Activated CD4-positive, alpha-beta T cell treated with anti-CD3 and anti-CD28 coated beads for 4 hours (primary cell): Measurements from ENCODE around the gene MUC5B.
"Not testable (repeated sequence)": the region's sequence is repeated elsewhere in the genome, so short reads cannot be mapped to it uniquely, and the experiment has no call there.

Experiments used
- DNase-seq, 2 donors: peaks; one replicate each; pipeline ENCODE4 v3.0.0-alpha.2; 2020

MUC5B gene

DNA sequence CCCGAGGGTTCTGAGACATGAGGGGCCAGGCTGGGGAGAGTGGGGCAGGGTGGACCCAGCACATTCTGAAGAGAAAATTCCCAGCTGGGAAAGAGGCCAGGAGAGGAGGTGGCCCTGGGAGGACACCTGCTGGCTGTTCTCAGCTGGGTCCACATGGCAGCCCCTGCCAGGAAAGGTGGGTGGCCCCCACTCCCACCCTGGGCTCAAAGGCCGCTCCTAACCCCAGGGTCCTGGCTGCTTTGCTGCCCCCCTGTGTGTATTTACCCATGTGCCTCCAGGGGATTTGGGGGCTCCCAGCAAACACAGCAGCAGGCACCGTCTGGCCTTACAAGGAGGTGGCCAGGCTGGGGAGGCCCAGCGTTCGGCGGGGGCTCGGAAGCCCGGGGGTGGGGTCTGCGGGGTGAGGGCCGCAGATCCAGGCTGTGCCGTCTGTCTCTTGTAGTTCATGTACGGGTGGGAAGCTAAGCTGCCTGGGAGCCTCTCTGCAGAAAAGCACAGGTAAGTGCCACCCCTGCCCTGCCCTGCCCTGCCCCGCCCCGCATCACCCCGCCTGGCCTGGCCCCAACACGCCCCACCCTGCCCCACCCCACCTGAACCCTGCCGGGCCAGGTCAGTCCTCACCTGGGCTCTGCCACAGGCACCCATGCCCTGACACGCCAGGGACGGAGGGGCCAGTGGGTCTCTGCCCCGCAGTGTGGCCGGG lies 10.6 kb downstream of the MUC5B start:
- DNase-seq, result no peak

DNA sequence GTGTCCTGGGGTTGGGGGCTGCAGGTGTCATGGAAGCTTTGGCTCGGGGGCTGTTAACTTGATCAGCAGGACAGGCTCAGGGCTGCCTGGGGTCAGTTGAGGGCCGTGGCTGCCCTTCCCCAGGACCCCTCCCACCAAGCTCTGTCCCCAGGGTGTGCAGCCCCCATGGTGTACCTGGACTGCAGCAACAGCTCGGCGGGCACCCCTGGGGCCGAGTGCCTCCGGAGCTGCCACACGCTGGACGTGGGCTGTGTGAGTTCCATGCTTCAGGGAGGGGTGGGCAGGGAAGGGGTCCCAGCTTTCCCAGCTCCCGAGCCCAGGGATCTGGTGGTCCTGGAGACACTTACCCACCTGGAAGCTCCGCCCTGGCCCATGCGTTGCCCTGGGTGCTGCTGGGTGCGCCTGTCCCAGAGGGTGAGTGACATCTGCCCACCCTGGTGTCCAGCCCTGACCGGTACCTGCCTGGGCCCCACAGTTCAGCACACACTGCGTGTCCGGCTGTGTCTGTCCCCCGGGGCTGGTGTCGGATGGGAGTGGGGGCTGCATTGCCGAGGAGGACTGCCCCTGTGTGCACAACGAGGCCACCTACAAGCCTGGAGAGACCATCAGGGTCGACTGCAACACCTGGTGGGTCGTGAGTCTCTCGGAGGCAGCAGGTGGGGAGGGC lies 11.3 kb downstream of the MUC5B start:
- DNase-seq, result no peak

DNA sequence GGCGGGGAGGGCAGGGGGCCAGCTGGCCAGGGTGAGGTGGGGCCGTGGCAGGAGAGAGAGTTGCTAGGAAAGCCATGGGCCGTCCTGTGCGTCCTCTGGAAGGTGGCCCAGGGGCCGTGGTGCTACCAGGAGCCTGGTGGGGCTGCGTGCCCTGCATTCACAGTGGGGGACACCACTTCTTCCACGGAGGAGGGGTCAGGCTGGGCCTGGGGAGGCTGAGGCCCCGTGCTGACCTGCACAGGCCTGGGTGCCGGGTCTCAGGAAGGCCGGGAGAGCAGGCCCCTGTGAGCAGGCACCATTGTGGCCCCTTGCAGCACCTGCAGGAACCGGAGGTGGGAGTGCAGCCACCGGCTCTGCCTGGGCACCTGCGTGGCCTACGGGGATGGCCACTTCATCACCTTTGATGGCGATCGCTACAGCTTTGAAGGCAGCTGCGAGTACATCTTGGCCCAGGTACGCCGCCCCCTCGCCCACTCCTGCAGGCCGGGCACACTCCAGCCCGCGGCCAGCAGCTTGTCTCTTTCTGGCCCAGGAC lies 12.0 kb downstream of the MUC5B start:
- DNase-seq, result no peak

DNA sequence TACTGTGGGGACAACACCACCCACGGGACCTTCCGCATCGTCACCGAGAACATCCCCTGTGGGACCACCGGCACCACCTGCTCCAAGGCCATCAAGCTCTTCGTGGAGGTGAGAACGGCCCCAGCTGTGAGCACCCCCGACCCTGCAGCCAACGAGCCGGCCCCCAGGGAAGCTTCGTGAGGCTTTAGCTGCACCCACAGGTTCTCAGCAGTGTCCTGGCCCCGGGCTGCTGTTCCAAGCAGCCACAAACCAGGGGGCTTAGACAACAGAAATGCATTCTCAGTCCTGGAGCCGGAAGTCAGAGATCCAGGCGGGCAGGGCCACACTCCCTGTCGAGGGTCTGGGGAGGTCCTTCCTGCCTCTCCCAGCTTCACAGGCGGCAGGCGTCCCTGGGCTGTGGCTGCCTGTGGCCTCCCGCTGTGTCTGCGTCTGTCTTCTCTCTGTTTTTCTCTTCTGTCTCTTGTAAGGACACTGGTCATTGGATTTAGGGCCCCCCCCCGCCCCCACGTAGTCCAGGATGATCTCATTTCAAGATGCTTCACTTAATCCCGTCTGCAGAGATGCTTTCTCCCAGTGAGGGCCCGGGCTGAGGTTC lies 12.5 kb downstream of the MUC5B start:
- no peak for DNase-seq

DNA sequence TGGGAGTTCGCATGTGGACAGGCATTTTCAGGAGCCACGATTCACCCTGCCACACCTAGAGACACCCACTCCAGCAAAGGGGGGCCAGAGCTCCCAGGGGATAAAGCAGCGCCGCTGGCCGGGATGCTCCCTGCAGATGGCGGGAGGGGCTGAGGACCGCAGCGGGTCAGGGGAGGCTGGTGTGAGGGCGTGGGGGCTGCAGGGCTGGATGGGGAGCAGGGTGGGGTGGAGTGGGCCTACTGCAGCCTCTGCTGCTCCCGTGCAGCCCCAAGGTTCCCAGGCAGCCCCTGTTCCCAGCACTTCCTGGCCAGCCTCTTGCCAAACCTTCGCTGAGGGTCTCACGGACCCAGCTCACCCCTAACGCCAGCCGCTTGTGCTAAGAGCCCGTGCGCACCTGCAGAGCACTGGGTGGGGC lies 13.0 kb downstream of the MUC5B start:
- DNase-seq, result no peak

DNA sequence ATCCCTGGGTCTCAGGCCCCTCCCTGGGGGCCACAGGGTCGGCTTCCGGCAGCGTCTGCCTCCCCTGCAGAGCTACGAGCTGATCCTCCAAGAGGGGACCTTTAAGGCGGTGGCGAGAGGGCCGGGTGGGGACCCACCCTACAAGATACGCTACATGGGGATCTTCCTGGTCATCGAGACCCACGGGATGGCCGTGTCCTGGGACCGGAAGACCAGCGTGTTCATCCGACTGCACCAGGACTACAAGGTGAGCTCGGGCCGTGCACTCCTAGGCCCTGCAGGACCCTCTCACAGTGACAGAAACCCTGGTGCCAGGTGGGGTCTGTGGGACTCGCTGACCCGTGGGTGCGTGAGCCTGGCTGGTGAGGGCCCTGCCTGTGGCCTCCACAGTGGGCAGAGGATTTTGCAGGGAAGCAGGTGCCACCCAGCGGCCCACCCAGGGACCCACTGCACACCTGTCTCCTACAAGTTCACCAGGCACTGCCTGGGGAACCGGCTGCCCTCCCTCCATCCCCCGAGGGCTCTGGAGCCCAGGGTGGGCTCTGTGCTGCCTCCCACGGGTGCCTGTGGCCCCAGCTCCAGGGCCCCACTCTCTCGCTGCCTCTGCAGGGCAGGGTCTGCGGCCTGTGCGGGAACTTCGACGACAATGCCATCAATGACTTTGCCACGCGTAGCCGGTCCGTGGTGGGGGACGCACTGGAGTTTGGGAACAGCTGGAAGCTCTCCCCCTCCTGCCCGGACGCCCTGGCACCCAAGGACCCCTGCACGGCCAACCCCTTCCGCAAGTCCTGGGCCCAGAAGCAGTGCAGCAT lies 13.7 kb downstream of the MUC5B start:
- no peak for DNase-seq

DNA sequence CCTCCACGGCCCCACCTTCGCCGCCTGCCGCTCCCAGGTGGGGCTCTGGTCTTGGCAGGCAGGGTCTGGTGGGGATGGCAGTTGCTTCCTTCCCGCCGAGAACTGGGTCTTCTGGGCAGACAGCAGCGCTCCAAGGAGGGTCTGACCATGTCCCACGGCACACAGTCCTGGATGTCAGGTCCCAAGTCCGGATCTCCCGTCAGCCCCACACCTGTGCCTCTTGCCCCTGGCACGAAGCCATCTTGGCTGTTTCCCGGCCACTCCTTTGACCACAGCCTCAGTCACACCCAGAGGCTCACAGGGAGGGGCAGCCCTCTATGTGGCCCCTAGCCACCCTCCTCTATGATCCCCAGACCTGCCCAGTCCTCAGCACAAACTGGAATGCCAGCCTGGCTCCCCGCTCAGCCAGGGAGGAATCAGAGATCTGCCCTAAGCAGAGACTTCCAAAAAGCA lies 14.3 kb downstream of the MUC5B start:
- DNase-seq, result no peak

DNA sequence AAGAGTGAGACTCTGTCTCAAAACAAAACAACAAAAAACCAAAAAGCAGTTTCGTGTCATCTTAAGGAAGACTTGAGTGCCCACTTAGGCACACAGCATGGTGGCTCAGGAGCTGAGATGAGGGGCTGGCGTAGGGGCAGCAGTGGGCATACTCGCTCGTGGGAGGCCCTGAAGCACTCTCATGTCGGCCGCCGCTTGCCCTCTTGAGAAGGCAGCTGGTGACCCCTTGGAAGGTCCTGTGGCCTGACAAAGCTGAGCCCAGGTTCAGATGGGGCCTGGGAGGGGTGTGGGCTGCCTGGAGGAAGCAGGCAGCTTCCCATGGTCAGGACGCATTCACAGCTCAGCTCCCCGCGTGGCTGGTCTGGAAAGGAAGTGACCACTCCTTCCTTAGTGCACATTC lies 15.0 kb downstream of the MUC5B start:
- DNase-seq, result no peak

DNA sequence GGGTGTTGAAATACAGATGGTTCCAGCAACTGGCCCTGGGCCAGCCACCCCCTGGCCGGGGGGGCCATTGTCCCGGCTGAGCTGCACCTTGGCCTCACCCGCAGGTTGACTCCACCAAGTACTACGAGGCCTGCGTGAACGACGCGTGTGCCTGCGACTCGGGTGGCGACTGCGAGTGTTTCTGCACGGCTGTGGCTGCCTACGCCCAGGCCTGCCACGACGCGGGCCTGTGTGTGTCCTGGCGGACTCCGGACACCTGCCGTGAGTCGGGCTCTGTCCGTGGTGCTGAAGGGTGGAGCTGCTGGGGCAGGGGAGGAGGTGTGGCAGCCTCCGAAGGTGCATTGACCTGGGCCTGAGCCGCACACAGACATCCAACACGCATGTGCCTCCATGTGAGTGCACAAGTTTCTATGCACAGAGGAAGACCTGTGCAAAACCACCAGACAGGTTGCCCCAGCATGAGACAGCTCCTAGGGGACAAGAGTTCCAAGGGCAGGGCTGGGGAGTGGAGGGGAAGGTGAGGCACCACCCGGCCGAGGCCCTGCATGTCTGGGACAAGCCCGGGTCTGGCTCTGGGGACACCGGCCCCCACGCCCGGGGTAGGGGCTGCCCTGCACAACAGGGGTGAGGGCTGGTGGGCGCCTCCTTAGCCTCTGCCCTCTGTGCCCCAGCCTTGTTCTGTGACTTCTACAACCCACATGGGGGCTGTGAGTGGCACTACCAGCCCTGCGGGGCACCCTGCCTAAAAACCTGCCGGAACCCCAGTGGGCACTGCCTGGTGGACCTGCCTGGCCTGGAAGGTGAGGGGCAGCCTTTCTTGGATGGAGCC lies 16.1 kb downstream of the MUC5B start:
- no peak for DNase-seq

DNA sequence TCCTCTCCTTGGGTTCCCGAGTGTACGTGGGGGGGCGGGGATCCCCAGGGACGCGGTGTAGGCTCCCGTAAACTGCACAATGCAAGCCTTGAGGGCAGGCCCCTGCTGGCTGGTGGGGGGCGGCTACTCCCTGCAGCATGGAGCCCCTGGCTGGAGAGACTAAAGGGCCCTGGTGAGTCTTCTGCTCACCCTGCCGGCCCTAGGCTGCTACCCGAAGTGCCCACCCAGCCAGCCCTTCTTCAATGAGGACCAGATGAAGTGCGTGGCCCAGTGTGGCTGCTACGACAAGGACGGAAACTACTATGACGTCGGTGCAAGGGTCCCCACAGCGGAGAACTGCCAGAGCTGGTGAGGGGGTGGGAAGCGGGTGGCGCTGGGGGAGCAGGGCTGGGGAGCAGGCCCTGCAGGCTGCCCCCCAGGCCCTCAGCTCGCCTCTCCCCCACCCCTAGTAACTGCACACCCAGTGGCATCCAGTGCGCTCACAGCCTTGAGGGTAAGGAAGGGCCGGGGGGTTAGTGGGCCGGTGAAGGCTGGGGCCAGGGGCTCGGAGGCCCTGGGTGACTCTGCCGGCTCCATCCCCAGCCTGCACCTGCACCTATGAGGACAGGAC lies 16.8 kb downstream of the MUC5B start:
- no peak for DNase-seq

DNA sequence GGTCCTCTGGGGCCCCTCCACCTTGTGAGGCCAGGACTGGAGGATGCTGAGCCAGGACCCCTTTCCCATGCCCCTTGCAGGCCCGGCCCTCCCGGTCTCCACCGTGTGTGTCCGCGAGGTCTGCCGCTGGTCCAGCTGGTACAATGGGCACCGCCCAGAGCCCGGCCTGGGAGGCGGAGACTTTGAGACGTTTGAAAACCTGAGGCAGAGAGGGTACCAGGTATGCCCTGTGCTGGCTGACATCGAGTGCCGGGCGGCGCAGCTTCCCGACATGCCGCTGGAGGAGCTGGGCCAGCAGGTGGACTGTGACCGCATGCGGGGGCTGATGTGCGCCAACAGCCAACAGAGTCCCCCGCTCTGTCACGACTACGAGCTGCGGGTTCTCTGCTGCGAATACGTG lies 17.9 kb downstream of the MUC5B start:
- no peak for DNase-seq

DNA sequence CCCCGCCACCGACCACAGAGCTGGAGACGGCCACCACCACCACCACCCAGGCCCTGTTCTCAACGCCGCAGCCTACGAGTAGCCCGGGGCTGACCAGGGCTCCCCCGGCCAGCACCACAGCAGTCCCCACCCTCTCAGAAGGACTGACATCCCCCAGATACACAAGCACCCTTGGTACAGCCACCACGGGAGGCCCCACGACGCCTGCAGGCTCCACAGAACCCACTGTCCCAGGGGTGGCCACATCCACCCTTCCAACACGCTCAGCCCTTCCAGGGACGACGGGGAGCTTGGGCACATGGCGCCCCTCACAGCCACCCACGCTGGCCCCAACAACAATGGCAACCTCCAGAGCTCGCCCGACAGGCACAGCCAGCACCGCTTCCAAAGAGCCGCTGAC lies 18.8 kb downstream of the MUC5B start:
- DNase-seq, result no peak

DNA sequence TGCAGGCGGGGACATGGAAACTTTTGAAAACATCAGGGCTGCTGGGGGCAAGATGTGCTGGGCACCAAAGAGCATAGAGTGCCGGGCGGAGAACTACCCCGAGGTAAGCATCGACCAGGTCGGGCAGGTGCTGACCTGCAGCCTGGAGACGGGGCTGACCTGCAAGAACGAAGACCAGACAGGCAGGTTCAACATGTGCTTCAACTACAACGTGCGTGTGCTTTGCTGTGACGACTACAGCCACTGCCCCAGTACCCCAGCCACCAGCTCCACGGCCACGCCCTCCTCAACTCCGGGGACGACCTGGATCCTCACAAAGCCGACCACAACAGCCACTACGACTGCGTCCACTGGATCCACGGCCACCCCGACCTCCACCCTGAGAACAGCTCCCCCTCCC lies 19.4 kb downstream of the MUC5B start:
- DNase-seq, result no peak

DNA sequence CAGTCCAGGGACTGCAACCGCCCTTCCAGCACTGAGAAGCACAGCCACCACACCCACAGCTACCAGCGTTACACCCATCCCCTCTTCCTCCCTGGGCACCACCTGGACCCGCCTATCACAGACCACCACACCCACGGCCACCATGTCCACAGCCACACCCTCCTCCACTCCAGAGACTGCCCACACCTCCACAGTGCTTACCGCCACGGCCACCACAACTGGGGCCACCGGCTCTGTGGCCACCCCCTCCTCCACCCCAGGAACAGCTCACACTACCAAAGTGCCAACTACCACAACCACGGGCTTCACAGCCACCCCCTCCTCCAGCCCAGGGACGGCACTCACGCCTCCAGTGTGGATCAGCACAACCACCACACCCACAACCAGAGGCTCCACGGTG lies 19.9 kb downstream of the MUC5B start:
- DNase-seq, result not testable (repeated sequence)

DNA sequence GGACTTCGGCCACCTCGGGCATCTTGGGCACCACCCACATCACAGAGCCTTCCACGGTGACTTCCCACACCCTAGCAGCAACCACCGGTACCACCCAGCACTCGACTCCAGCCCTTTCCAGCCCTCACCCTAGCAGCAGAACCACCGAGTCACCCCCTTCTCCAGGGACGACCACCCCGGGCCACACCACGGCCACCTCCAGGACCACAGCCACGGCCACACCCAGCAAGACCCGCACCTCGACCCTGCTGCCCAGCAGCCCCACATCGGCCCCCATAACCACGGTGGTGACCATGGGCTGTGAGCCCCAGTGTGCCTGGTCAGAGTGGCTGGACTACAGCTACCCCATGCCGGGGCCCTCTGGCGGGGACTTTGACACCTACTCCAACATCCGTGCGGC lies 20.7 kb downstream of the MUC5B start:
- not testable (repeated sequence) for DNase-seq

DNA sequence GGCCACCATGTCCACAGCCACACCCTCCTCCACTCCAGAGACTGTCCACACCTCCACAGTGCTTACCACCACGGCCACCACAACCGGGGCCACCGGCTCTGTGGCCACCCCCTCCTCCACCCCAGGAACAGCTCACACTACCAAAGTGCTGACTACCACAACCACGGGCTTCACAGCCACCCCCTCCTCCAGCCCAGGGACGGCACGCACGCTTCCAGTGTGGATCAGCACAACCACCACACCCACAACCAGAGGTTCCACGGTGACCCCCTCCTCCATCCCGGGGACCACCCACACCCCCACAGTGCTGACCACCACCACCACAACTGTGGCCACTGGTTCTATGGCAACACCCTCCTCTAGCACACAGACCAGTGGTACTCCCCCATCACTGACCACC lies 21.7 kb downstream of the MUC5B start:
- not testable (repeated sequence) for DNase-seq

DNA sequence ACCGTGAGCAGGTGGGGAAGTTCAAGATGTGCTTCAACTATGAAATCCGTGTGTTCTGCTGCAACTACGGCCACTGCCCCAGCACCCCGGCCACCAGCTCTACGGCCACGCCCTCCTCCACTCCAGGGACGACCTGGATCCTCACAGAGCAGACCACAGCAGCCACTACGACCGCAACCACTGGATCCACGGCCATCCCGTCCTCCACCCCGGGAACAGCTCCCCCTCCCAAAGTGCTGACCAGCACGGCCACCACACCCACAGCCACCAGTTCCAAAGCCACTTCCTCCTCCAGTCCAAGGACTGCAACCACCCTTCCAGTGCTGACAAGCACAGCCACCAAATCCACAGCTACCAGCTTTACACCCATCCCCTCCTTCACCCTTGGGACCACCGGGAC lies 22.9 kb downstream of the MUC5B start:
- not testable (repeated sequence) for DNase-seq

DNA sequence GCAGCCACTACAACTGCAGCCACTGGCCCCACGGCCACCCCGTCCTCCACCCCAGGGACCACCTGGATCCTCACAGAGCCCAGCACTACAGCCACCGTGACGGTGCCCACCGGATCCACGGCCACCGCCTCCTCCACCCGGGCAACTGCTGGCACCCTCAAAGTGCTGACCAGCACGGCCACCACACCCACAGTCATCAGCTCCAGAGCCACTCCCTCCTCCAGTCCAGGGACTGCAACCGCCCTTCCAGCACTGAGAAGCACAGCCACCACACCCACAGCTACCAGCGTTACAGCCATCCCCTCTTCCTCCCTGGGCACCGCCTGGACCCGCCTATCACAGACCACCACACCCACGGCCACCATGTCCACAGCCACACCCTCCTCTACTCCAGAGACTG lies 23.4 kb downstream of the MUC5B start:
- DNase-seq, result not testable (repeated sequence)

DNA sequence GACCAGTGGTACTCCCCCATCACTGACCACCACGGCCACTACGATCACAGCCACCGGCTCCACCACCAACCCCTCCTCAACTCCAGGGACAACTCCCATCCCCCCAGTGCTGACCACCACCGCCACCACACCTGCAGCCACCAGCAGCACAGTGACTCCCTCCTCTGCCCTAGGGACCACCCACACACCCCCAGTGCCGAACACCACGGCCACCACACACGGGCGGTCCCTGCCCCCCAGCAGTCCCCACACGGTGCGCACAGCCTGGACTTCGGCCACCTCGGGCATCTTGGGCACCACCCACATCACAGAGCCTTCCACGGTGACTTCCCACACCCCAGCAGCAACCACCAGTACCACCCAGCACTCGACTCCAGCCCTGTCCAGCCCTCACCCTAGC lies 24.2 kb downstream of the MUC5B start:
- not testable (repeated sequence) for DNase-seq

DNA sequence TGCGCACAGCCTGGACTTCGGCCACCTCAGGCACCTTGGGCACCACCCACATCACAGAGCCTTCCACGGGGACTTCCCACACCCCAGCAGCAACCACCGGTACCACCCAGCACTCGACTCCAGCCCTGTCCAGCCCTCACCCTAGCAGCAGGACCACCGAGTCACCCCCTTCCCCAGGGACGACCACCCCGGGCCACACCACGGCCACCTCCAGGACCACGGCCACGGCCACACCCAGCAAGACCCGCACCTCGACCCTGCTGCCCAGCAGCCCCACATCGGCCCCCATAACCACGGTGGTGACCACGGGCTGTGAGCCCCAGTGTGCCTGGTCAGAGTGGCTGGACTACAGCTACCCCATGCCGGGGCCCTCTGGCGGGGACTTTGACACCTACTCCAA lies 26.1 kb downstream of the MUC5B start:
- not testable (repeated sequence) for DNase-seq

DNA sequence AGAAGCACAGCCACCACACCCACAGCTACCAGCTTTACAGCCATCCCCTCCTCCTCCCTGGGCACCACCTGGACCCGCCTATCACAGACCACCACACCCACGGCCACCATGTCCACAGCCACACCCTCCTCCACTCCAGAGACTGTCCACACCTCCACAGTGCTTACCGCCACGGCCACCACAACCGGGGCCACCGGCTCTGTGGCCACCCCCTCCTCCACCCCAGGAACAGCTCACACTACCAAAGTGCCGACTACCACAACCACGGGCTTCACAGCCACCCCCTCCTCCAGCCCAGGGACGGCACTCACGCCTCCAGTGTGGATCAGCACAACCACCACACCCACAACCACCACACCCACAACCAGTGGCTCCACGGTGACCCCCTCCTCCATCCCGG lies 27.5 kb downstream of the MUC5B start:
- not testable (repeated sequence) for DNase-seq
